Body of pancreas (tissue), 4 donors: Measurements from ENCODE around the gene CDK14.

Experiments used
- CTCF ChIP-seq, 7 experiments: fragments of 450-650 bp in 4 of 7; fragments of 200-600 bp in 3 of 7; sonication (generic) in 3 of 7; IDR thresholded peaks; one replicate each; pipeline ENCODE4 v1.5.1; 2016 to 2019; ENCODE audit warnings: antibody characterized with exemption in 7 of 7
- POLR2A ChIP-seq, 3 donors: fragments of 450-650 bp; IDR thresholded peaks; one replicate each; pipeline ENCODE4 v1.6.1; 2016; ENCODE audit warnings: antibody characterized with exemption in 3 of 3, mild to moderate bottlenecking in 2 of 3

- no peak for TF ChIP-seq CTCF (IDR thresholded peaks at IDR 0.05)
- no peak for TF ChIP-seq POLR2A (IDR thresholded peaks at IDR 0.05)
These were observed 105.7 kb downstream of the CDK14 start for GRCh38 chr7:90701771-90702170.
